GM20000 (cell line): ENCODE measurements around the gene ARMC9.
"Not testable (repeated sequence)": the region's sequence is repeated elsewhere in the genome, so short reads cannot be mapped to it uniquely, and the experiment has no call there.

Experiments used
- DNase-seq: peaks from one replicate; pipeline ENCODE4 v3.0.0; 2012; ENCODE audit warnings: low spot score
- CTCF ChIP-seq: IDR thresholded peaks from 2 replicates; pipeline ENCODE4 v1.5.1; 2012; ENCODE audit warnings: mild to moderate bottlenecking, control low read depth; ENCODE audit errors: extremely low read depth, missing control alignments

Gene ARMC9

GRCh38 chr2:231344851-231345250 is 146.4 kb downstream of the ARMC9 start:
- TF ChIP-seq CTCF: no peak
- DNase-seq: no peak

DNA sequence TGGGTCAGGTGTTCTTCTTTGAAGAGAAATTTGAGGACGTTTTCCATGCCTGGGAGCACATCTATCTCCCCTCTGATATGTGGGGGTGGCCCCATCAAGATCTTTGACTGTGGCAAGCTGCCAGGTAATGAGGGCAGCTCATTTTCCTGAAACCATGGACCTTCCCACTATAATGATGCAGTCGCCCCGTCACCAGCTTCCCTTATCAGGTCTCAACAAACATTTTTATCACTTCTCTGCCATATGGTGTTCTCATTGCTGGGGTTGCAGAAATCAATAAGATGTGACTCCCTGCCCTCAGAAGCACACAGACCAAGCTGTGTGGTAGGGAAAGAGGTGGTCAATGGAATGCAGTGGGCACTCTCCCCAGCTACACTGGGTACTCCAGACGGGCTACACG is 148.7 kb downstream of the ARMC9 start:
- DNase-seq: no peak
- no peak for TF ChIP-seq CTCF

GRCh38 chr2:231347638-231348037 is 149.2 kb downstream of the ARMC9 start:
- DNase-seq: no peak
- TF ChIP-seq CTCF: no peak

DNA sequence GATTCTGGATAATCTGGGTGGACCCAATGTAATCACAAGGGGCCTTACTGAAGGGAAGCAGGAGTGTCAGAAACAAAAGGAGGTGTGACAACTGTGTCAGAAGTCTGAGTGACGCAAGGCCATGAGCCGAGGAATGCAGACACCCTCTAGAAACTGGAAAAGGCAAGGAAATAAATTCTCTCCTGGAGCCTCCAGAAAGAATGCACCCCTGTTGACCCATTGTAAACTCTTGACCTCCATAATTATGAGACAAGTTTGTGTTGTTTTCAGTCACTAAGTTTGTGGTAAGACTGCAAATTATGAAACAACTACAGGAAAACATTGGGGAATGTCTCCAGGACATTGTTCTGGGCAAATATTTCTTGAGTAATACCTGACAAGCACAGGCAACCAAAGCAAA is 149.7 kb downstream of the ARMC9 start:
- TF ChIP-seq CTCF: no peak
- no peak for DNase-seq

DNA sequence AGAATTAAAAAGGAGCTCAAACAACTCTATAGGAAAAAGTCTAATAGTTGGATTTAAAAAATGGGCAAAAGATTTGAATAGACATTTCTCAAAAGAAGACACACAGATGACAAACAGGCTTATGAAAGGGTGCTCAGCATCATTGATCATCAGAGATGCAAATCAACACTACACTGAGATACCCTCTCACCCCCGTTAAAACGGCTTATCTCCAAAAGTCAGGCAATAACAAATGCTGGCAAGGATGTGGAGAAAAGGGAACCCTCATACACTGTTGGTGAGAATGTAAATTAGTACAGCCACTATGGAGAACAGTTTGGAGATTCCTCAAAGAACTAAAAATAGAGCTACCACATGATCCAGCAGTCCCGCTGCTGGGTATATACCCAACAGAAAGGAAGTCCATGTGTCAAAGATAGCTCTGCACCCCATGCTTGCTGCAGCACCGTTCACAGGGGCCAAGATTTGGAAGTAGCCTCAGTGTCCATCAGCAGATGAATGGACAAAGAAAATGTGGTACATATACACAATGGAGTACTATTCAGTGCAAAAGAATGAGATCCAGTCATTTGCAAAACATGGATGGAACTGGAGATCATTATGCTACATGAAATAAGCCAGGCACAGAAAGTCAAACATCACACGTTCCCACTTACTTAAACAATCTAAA is 150.4 kb downstream of the ARMC9 start:
- no peak for TF ChIP-seq CTCF
- no peak for DNase-seq

DNA sequence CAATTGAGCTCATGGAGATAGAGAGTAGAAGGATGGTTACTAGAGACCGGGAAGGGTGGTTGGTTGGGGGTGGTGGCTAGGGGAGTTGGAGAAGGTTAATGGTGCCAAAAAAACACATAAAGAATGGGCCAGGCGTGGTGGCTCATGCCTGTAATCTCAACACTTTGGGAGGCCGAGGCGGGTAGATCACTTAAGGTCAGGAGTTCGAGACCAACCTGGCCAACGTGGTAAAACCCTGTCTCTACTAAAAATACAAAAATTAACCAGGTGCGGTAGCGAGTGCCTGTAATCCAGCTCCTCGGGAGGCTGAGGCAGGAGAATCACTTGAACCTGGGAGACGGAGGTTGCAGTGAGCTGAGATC is 150.9 kb downstream of the ARMC9 start:
- not testable (repeated sequence) for DNase-seq

DNA sequence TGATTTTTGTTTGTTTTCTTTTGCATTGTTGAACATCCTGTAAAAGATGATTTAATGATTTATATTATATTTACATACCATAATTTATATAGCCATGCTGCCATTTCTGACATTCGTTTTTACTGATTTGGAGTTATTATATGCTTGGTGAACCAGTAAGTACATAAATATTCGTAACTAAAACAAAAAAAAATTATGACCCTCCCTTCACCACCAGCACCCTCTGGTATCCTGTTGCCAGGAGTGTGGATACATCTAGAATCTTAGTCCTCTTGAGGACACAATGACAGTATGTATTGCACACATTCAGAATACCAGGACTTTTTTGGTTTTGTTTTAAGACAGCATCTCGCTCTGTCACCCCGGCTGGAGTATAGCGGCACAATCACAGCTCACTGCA is 153.2 kb downstream of the ARMC9 start:
- TF ChIP-seq CTCF: no peak
- no peak for DNase-seq

GRCh38 chr2:231353469-231353868 is 155.0 kb downstream of the ARMC9 start:
- TF ChIP-seq CTCF: no peak
- DNase-seq: no peak
